ENCODE results near the gene TEDDM1. TPM values are rescaled to one million over a fixed set of nuclear protein-coding genes. Genes with fewer than 3 reads are reported as not detected.

Gene TEDDM1
- total RNA-seq, 1 experiment from 2014 or later = not detected

DNA sequence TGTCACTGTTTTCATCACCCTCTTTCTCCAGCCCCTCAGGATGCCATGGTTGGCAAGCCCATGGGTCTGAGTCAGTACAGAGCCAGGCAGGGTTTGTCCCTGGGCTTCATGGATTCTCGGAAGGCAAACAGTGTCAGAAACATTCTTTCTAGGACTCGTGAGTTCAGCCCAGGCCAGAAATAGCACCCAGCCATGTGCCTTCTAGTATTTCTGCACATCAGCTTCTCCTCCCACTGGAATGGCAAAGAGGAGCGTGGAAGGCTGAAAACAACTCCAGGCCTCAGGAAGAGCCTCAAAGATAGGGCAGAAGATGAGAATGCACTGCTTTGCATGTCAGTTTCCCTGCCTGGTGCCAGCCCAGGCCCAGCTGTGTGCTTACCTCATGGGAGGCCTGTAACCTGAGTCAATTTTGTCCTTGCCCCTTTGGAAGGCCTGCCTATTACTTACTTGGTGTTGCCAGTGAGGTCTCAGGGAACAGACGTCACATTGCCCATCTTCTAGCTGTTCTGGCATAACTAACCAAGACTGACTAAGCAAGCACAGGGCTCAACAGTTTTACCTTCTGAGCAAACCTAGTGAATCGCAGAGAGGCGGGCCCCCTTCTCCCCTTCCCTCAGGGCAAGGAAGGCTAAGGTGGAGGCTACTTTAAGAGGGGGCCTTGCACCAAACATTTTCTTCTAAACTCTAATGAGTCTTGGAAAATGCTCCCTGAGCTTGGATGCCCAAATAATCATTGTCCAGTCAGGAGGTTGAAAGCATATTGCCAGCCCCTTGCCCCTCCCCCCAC, 51.3 kb downstream of the TEDDM1 start:
- in situ Hi-C loops (cut with HindIII; ENCODE audit: low sequenced_read_pairs) = no loop called here
- no peak for DNase-seq (ENCODE audit: low spot score)

Other genes with a start within 250 kb of the TEDDM1 start
- gene GLUL, start 8.9 kb downstream of the TEDDM1 start, total RNA-seq (2014; rRNA removed; shearing (Covaris generic)) = 862 and 1,000 TPM in 2 replicates
- not detected in 2 replicates for gene RGSL1, start 49.5 kb upstream of the TEDDM1 start, total RNA-seq (2014; rRNA removed; shearing (Covaris generic))
- gene RNASEL, start 188.6 kb upstream of the TEDDM1 start, total RNA-seq (2014; rRNA removed; shearing (Covaris generic)) = not detected in 2 replicates
- not detected in 2 replicates for gene RGS16, start 203.7 kb upstream of the TEDDM1 start, total RNA-seq (2014; rRNA removed; shearing (Covaris generic))